OCI-LY1 (cell line): ENCODE data around the gene UBB.

Experiments
- H2AFZ ChIP-seq: fragments of 200-600 bp; sonication (generic), shearing (Covaris generic); 2 replicates; pipeline ENCODE4 v1.6.0; 2014; ENCODE audit warnings: antibody characterized with exemption, mild to moderate bottlenecking, low read length
- H3F3A ChIP-seq: fragments of 200-600 bp; sonication (generic), shearing (Covaris generic); 2 replicates; pipeline ENCODE4 v1.6.0; 2014; ENCODE audit warnings: mild to moderate bottlenecking, antibody characterized with exemption, low read length, moderate library complexity; ENCODE audit not compliant: insufficient read depth
- H3K27ac ChIP-seq: fragments of 200-600 bp; sonication (generic); 2 replicates; pipeline ENCODE4 v1.5.1; 2014; ENCODE audit warnings: low read length, mixed run types, mild to moderate bottlenecking, low read depth; ENCODE audit not compliant: poor library complexity, severe bottlenecking
- H3K27me3 ChIP-seq: fragments of 200-600 bp; sonication (generic); 2 replicates; pipeline ENCODE4 v1.6.0; 2014; ENCODE audit warnings: antibody characterized with exemption, mild to moderate bottlenecking, low read length, moderate library complexity; ENCODE audit not compliant: insufficient read depth
- H3K36me3 ChIP-seq: fragments of 200-600 bp; sonication (generic); 2 replicates; pipeline ENCODE4 v1.6.1; 2014; ENCODE audit warnings: mild to moderate bottlenecking, antibody characterized with exemption, low read length, moderate library complexity, mixed read lengths; ENCODE audit not compliant: insufficient read depth
- H3K4me1 ChIP-seq: fragments of 200-600 bp; sonication (generic); 2 replicates; pipeline ENCODE4 v1.5.1; 2014; ENCODE audit warnings: mild to moderate bottlenecking, low read length, moderate library complexity; ENCODE audit not compliant: insufficient read depth, severe bottlenecking
- H3K4me2 ChIP-seq: fragments of 200-600 bp; sonication (generic), shearing (Covaris generic); 2 replicates; pipeline ENCODE4 v1.6.1; 2014; ENCODE audit warnings: low read length
- H3K4me3 ChIP-seq: fragments of 200-600 bp; sonication (generic); 2 replicates; pipeline ENCODE4 v1.5.1; 2014; ENCODE audit warnings: low read length, low read depth, mild to moderate bottlenecking, mixed read lengths; ENCODE audit not compliant: poor library complexity, severe bottlenecking
- H3K79me2 ChIP-seq: fragments of 200-600 bp; shearing (Covaris generic); 2 replicates; pipeline ENCODE4 v1.6.1; 2016; ENCODE audit warnings: mixed run types, low read length, mixed read lengths; ENCODE audit not compliant: insufficient read depth
- H3K9ac ChIP-seq: fragments of 200-600 bp; sonication (generic), shearing (Covaris generic); 2 replicates; pipeline ENCODE4 v1.6.1; 2014; ENCODE audit warnings: mild to moderate bottlenecking, low read length, mixed read lengths
- H3K9me2 ChIP-seq: fragments of 200-600 bp; sonication (generic), shearing (Covaris generic); 2 replicates; pipeline ENCODE4 v1.6.1; 2014; ENCODE audit warnings: low read depth, mild to moderate bottlenecking, low read length, mixed read lengths
- H3K9me3 ChIP-seq: fragments of 200-600 bp; shearing (Covaris generic); 2 replicates; pipeline ENCODE4 v1.6.1; 2014; ENCODE audit warnings: low read length, mixed read lengths
- H4K20me1 ChIP-seq: fragments of 200-600 bp; sonication (generic), shearing (Covaris generic); 2 replicates; pipeline ENCODE4 v1.6.0; 2016; ENCODE audit warnings: mild to moderate bottlenecking, low read length; ENCODE audit not compliant: insufficient read depth
- CTCF ChIP-seq: fragments of 200-600 bp; sonication (generic), shearing (Covaris generic); IDR thresholded peaks from 2 replicates; pipeline ENCODE4 v1.5.1; 2017; ENCODE audit warnings: mild to moderate bottlenecking, antibody characterized with exemption, low read length, moderate library complexity, mixed read lengths
- EZH2 ChIP-seq: fragments of 200-600 bp; sonication (generic), shearing (Covaris generic); IDR thresholded peaks from 2 replicates; pipeline ENCODE4 v1.8.0; 2017; ENCODE audit warnings: borderline replicate concordance, mixed run types, mild to moderate bottlenecking, antibody characterized with exemption, low read length, moderate library complexity, mixed read lengths

UBB gene

GRCh38 chr17:16349431-16349830 lies 31.5 kb upstream of the UBB start:
- no peaks in the 10 kb centered on the region for H3K9me2 ChIP-seq
- H2AFZ ChIP-seq, result no peak overlapping the region
- TF ChIP-seq EZH2 (no peak), CTCF (no peak)
- peak overlapping the region; percentile 8 for H3K4me3 ChIP-seq
- H3F3A ChIP-seq, result 0 out of 2 replicates have a peak, but pooled peaks cover 8% of the 10 kb centered on the region
- no peaks in the 10 kb centered on the region for H3K9me3 ChIP-seq
- no peaks in the 10 kb centered on the region for H4K20me1 ChIP-seq
- H3K79me2 ChIP-seq, result peaks cover 32% of the 10 kb centered on the region
- H3K27ac ChIP-seq, result peak overlapping the region; percentile 91
- H3K4me1 ChIP-seq, result peaks cover 42% of the 10 kb centered on the region
- no peak overlapping the region; the same call in 1 of the 2 replicates for H3K9ac ChIP-seq
- H3K27me3 ChIP-seq, result no peaks in the 10 kb centered on the region
- peaks cover 51% of the 10 kb centered on the region for H3K36me3 ChIP-seq
- H3K4me2 ChIP-seq, result peak overlapping the region; percentile 45

GRCh38 chr17:16351831-16352230 lies 29.1 kb upstream of the UBB start:
- no peaks in the 10 kb centered on the region for H3K27me3 ChIP-seq
- peak overlapping the region; percentile 75 for H3K4me3 ChIP-seq
- peaks cover 32% of the 10 kb centered on the region for H3K36me3 ChIP-seq
- H4K20me1 ChIP-seq, result no peaks in the 10 kb centered on the region
- H3K27ac ChIP-seq, result peak overlapping the region; percentile 91
- peaks cover 32% of the 10 kb centered on the region for H3K79me2 ChIP-seq
- no peaks in the 10 kb centered on the region for H3K9me2 ChIP-seq
- peaks cover 42% of the 10 kb centered on the region for H3K4me1 ChIP-seq
- TF ChIP-seq EZH2, result no peak
- TF ChIP-seq CTCF, result no peak
- peak overlapping the region; percentile 87 for H3K4me2 ChIP-seq
- peak overlapping the region; percentile 95 for H3K9ac ChIP-seq
- H3K9me3 ChIP-seq, result no peaks in the 10 kb centered on the region
- H3F3A ChIP-seq, result 0 out of 2 replicates have a peak, but pooled peaks cover 8% of the 10 kb centered on the region
- H2AFZ ChIP-seq, result no peak overlapping the region

- peak overlapping the region; percentile 95 for H3K9ac ChIP-seq
- H3K4me1 ChIP-seq, result peaks cover 42% of the 10 kb centered on the region
- H3K4me2 ChIP-seq, result peak overlapping the region; percentile 87
- H3K27me3 ChIP-seq, result no peaks in the 10 kb centered on the region
- 0 out of 2 replicates have a peak, but pooled peaks cover 8% of the 10 kb centered on the region for H3F3A ChIP-seq
- H2AFZ ChIP-seq, result no peak overlapping the region
- no peaks in the 10 kb centered on the region for H4K20me1 ChIP-seq
- no peaks in the 10 kb centered on the region for H3K9me3 ChIP-seq
- TF ChIP-seq CTCF (no peak), EZH2 (no peak)
- peaks cover 28% of the 10 kb centered on the region for H3K36me3 ChIP-seq
- H3K4me3 ChIP-seq, result peak overlapping the region; percentile 75
- no peaks in the 10 kb centered on the region for H3K9me2 ChIP-seq
- H3K27ac ChIP-seq, result peak overlapping the region; percentile 91
- H3K79me2 ChIP-seq, result peaks cover 32% of the 10 kb centered on the region
These were observed 28.6 kb upstream of the UBB start for GRCh38 chr17:16352303-16352666.
